GM10266 (cell line): ENCODE data around the gene KCNJ1.

Source experiments
- DNase-seq: peaks from one replicate; pipeline ENCODE4 v3.0.0; 2012; ENCODE audit errors: extremely low spot score
- TF ChIP-seq, protein P1 (sequence below): IDR thresholded peaks from 2 replicates; pipeline ENCODE4 v1.5.1; 2012; ENCODE audit warnings: mild to moderate bottlenecking, low read depth; ENCODE audit not compliant: control insufficient read depth, insufficient read depth; ENCODE audit errors: missing control alignments

The KCNJ1 gene

GRCh38 chr11:128893578-128894285 is 26.6 kb upstream of the KCNJ1 start:
- no peak for DNase-seq

DNA sequence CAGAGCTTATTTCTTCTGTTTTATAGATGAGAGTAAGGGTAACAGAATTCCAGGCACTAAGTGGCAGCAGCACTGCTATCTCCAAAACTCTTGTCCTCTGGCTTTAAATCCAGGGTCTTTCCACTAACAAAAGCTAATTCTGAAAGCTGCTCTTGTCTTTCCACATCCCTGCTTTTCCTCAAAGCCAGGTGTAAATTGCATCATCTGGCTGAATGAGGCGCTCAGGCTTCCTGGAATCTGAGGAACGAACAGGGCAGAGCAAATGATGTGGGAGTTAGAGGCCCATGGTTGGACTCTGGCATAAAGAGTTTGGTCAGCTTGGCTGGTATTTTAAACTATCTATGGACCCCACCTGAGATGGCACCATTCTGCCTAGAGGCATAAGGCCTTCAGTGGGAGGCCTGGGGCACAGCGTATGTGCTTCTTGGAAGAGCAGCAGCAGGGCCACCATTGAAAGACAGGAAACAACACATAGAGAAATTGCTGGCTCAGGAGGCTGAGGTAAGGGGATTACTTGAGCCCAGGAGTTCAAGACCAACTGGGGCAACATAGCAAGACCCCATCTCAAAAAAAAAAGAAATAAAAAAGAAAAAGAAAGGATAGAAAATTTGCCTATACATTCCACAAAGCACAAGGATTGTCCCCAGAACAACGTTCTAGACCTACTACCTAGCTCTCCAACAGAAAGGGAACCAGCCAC is 25.9 kb upstream of the KCNJ1 start:
- no peak for DNase-seq
- TF ChIP-seq, protein P1, sequence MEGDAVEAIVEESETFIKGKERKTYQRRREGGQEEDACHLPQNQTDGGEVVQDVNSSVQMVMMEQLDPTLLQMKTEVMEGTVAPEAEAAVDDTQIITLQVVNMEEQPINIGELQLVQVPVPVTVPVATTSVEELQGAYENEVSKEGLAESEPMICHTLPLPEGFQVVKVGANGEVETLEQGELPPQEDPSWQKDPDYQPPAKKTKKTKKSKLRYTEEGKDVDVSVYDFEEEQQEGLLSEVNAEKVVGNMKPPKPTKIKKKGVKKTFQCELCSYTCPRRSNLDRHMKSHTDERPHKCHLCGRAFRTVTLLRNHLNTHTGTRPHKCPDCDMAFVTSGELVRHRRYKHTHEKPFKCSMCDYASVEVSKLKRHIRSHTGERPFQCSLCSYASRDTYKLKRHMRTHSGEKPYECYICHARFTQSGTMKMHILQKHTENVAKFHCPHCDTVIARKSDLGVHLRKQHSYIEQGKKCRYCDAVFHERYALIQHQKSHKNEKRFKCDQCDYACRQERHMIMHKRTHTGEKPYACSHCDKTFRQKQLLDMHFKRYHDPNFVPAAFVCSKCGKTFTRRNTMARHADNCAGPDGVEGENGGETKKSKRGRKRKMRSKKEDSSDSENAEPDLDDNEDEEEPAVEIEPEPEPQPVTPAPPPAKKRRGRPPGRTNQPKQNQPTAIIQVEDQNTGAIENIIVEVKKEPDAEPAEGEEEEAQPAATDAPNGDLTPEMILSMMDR = no peak

More at GRCh38 chr11:128893578-128894285, 26.6 kb upstream of the KCNJ1 start:
- TF ChIP-seq, protein P1 = no peak

GRCh38 chr11:128891913-128892398 is 24.9 kb upstream of the KCNJ1 start:
- TF ChIP-seq, protein P1 = no peak
- DNase-seq = no peak

DNA sequence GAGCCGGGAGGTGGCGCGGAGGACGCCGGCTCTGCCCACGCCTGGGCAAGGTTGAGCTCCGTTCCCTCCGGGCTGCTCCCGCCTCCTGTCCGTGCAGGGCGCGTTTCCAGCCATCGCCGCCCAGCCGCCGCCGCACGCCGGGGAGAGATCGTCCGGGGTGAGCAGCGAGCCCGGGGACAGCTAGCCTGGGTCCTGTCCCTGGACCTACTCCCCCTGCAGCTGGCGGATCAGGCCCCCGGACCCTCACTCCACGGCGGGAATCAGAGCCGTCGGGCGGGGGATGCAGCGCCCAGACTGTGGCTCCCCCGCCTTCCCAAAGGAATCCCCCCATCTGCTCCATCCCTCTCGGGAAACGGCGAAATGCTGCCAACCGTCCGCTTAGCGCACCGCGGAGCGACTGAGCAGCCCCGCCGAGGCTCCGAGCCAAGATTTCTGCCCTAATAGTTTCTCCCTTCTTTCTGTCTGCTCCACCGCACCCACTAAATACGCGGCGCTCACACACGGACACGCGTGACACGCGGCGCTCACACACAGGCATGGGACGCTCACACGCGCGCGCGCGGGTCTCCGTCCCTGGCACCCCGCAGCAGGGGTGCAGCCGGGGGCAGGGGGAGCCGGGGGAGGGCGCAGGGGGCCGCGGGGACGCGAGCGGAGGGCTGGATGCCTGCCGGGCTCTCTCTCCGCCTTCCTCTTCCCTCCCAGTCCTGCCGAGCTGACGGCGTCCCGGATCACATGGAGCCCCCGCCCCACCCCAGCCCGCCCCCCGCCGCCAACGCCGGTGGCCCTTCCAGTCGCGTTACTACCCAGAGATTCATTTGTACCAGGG is 23.7 kb upstream of the KCNJ1 start, which contains the start of gene KCNJ5:
KCNJ5 (plus strand) TSS at position 814 of the 826 bp plus-strand sequence. CDS start 19,918 bp downstream, outside the sequence.
- TF ChIP-seq, protein P1 = no peak
- DNase-seq = no peak

- no peak for DNase-seq
- TF ChIP-seq, protein P1 = no peak
Measured at GRCh38 chr11:128890216-128890542, 23.1 kb upstream of the KCNJ1 start.

DNA sequence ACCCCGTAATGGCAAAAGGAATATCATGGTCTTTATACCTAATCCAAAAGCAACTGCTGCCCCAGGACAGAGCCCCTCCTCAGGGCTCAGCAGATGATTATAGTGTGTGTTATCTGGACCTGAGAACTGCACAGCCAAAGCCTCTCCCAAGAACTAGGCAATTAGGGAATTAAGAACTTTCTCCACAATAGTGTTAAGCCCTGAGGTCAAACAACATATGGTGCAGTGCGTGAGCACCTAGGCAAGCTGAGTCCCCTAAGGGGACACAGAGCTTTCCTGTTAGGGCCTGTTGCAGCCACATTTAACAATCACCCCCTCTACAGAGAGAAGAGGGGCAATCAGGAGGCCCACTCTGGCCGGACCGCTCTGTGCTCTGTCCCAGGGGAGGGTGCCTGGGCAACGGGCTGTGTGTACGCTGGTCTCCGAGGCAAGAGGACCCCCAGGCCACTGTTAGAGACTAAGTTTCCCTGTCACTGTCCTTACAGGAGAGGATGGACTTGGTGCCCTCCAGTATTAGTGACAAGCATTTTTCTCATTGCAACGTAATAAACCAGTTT is 22.6 kb upstream of the KCNJ1 start:
- DNase-seq = no peak
- TF ChIP-seq, protein P1 = no peak
